PC-3 (cell line): Measurements from ENCODE around the gene B3GNT2. TPM values are rescaled to one million over a fixed set of nuclear protein-coding genes. Genes with fewer than 3 reads are reported as not detected.

ENCODE experiments used
- ATAC-seq: fragments of 200-7000 bp; cut with Tn5 transposase; 2 replicates; pipeline ENCODE4 v1.9.1; 2020; ENCODE audit warnings: mild to moderate bottlenecking, moderate library complexity
- BruUV-seq: library from RNA; stranded (reverse); fragments of 400-500 nt; replicated peaks from 2 replicates; lab custom pipeline; 2021; lab: Mats Ljungman, UMichigan
- CTCF ChIA-PET: fragments of 300-600 bp; sonication (Branson Sonifier 250); formaldehyde crosslinking; loops from one replicate; lab custom pipeline; 2022; ENCODE audit warnings: antibody characterized with exemption; lab: Charles Lee
- POLR2A ChIA-PET: fragments of 300-600 bp; sonication (Branson Sonifier 250); formaldehyde crosslinking; loops from one replicate; lab custom pipeline; 2022; ENCODE audit warnings: antibody characterized with exemption; ENCODE audit not compliant: unreplicated experiment; lab: Charles Lee
- DNase-seq: peaks from one replicate; pipeline ENCODE4 v3.0.0-alpha.2; 2015
- H2AFZ ChIP-seq: fragments of 300-600 bp; sonication (generic); 2 replicates; pipeline ENCODE4 v1.6.0; 2016; ENCODE audit warnings: antibody characterized with exemption, low read length
- H3F3A ChIP-seq: fragments of 300-600 bp; sonication (generic); one replicate; pipeline ENCODE4 v1.6.0; 2017; ENCODE audit warnings: antibody characterized with exemption, low read length, control low read depth, mild to moderate bottlenecking; ENCODE audit not compliant: unreplicated experiment
- H3K27ac ChIP-seq: fragments of 300-600 bp; sonication (generic); 2 replicates; pipeline ENCODE4 v1.5.1; 2016; ENCODE audit warnings: mild to moderate bottlenecking, low read length
- H3K27me3 ChIP-seq: fragments of 300-600 bp; sonication (generic); 2 replicates; pipeline ENCODE4 v1.6.1; 2016; ENCODE audit warnings: low read length, mixed read lengths
- H3K36me3 ChIP-seq: fragments of 300-600 bp; sonication (generic); 2 replicates; pipeline ENCODE4 v1.6.1; 2016; ENCODE audit warnings: low read depth, mixed run types, low read length, mixed read lengths
- H3K4me1 ChIP-seq: fragments of 300-600 bp; sonication (generic); 2 replicates; pipeline ENCODE4 v1.5.1; 2016; ENCODE audit warnings: low read length; ENCODE audit not compliant: insufficient read depth
- H3K4me2 ChIP-seq: fragments of 300-600 bp; sonication (generic); 2 replicates; pipeline ENCODE4 v1.6.0; 2016; ENCODE audit warnings: low read length
- H3K4me3 ChIP-seq: fragments of 300-600 bp; sonication (generic); 2 replicates; pipeline ENCODE4 v1.5.1; 2016; ENCODE audit warnings: mild to moderate bottlenecking, low read length, mixed read lengths
- H3K79me2 ChIP-seq: fragments of 300-600 bp; sonication (generic); 2 replicates; pipeline ENCODE4 v1.6.1; 2017; ENCODE audit warnings: low read length, mixed read lengths
- H3K9ac ChIP-seq: fragments of 300-600 bp; sonication (generic); 2 replicates; pipeline ENCODE4 v1.6.0; 2016; ENCODE audit warnings: mild to moderate bottlenecking, low read length
- H3K9me2 ChIP-seq: fragments of 300-600 bp; sonication (generic); replicated peaks from 2 replicates; pipeline ENCODE4 v1.6.1; 2016; ENCODE audit warnings: mixed run types, low read length, mixed read lengths
- H3K9me3 ChIP-seq: fragments of 300-600 bp; sonication (generic); 2 replicates; pipeline ENCODE4 v1.6.1; 2016; ENCODE audit warnings: low read length, mixed read lengths
- H4K20me1 ChIP-seq: fragments of 300-600 bp; sonication (generic); 2 replicates; pipeline ENCODE4 v1.6.1; 2016; ENCODE audit warnings: low read length, mixed read lengths
- EZH2 ChIP-seq: fragments of 300-600 bp; sonication (generic); IDR thresholded peaks from one replicate; pipeline ENCODE4 v1.6.1; 2017; ENCODE audit warnings: antibody characterized with exemption, mild to moderate bottlenecking, low read length; ENCODE audit not compliant: unreplicated experiment
- EZH2phosphoT487 ChIP-seq: fragments of 300-600 bp; sonication (generic); IDR thresholded peaks from 2 replicates; pipeline ENCODE4 v1.6.1; 2018; ENCODE audit warnings: mild to moderate bottlenecking, antibody characterized with exemption, low read length, borderline replicate concordance
- intact Hi-C: fragments of 100-400 bp; cut with micrococcal nuclease; formaldehyde crosslinking; loops from 2 replicates; pipeline ENCODE4 v1.9.0; 2023
- total RNA-seq: library from RNA; depleted of rRNA; stranded (reverse); fragments of >200 nt; gene quantifications from 2 replicates; pipeline ENCODE4 v1.2.3, GENCODE V29; 2014
- TF ChIP-seq, protein P1 (sequence below): fragments of 300-600 bp; sonication (generic); conservative IDR thresholded peaks from 2 replicates; pipeline ENCODE4 v1.5.1; 2017; ENCODE audit warnings: antibody characterized with exemption, low read depth, mild to moderate bottlenecking, low read length

Gene B3GNT2
- total RNA-seq, 1 experiment from 2014 or later, result 18.0 TPM

DNA sequence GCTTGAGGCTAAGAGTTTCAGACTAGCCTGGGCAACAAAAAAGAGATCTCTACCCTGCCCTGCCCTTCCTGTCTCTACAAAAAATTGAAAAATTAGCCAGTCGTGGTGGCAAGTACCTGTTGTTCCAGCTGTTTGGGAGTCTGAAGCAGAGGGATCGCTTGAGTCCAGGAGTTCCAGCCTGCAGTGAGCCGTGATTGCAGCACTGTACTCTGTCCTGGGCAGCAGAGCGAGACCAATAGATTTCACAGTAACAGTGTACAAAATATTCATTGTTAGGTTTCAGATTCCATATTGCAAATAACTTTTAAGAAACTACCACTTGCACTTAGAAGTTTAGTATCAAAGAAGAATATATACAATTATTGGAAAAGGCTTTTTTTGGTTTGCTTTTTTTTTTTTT is 54.3 kb downstream of the B3GNT2 start:
- ATAC-seq, result no peak
- no peaks in the 10 kb centered on the region for H3F3A ChIP-seq
- BruUV-seq, result no TSS peak

DNA sequence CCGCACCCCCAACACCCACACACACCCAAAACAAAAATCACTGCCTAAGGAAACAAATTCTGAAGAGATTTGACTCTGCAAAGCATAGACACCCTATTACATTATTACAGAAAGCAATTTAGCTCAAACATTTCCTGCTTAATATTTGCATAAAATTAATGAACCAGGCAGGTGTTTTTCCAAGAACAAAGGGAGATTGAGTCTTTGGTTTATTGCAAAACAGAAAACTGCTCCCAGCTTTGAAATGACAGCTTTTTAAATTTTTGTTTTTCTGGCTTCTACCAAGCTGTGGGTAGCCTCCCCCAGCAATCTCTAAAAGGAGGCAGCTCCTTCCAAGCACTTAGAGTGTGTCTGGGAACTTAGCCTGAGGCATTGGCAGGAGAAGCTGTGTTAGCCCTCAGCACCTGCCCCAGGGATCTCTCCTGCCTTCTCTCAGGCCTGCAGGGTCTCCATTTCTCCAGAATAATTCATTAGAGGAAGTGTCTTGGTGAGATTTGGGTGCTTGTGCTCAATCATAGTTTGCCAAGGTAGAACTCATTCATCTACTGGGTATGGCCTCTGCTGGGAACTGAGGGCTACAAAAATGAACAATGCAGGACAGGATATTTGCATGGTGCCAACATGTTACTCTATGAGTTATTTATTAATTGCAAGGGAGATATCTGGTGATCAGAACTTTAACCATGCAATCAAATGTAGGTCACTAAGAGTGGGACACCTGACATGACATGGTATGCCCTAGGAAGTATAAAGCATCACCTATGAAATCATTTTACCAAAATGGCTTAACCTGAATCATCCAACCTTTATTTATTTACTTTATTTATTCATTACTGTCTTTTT is 58.7 kb downstream of the B3GNT2 start:
- DNase-seq (no peak), ATAC-seq (no peak)
- CTCF ChIA-PET, result interaction anchor here (0.5 kb wide), 1 partner anchor 261 kb away, joined by 3 read pairs; no protein-coding TSS in a partner anchor
- no peak overlapping the region for H3K9ac ChIP-seq
- no peaks in the 10 kb centered on the region for H4K20me1 ChIP-seq
- no peaks in the 10 kb centered on the region for H3K9me2 ChIP-seq
- H3K79me2 ChIP-seq, result no peaks in the 10 kb centered on the region
- H3K27me3 ChIP-seq, result no peaks in the 10 kb centered on the region
- TF ChIP-seq EZH2phosphoT487 (no peak), EZH2 (no peak)
- TF ChIP-seq, protein P1, sequence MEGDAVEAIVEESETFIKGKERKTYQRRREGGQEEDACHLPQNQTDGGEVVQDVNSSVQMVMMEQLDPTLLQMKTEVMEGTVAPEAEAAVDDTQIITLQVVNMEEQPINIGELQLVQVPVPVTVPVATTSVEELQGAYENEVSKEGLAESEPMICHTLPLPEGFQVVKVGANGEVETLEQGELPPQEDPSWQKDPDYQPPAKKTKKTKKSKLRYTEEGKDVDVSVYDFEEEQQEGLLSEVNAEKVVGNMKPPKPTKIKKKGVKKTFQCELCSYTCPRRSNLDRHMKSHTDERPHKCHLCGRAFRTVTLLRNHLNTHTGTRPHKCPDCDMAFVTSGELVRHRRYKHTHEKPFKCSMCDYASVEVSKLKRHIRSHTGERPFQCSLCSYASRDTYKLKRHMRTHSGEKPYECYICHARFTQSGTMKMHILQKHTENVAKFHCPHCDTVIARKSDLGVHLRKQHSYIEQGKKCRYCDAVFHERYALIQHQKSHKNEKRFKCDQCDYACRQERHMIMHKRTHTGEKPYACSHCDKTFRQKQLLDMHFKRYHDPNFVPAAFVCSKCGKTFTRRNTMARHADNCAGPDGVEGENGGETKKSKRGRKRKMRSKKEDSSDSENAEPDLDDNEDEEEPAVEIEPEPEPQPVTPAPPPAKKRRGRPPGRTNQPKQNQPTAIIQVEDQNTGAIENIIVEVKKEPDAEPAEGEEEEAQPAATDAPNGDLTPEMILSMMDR, result no peak
- H2AFZ ChIP-seq, result no peak overlapping the region
- no peaks in the 10 kb centered on the region for H3K36me3 ChIP-seq
- BruUV-seq, result no TSS peak
- POLR2A ChIA-PET, result no interaction called here
- H3K4me3 ChIP-seq, result no peak overlapping the region
- intact Hi-C loops, result no loop called here
- no peak overlapping the region for H3K27ac ChIP-seq
- no peaks in the 10 kb centered on the region for H3K4me1 ChIP-seq
- H3K9me3 ChIP-seq, result no peaks in the 10 kb centered on the region
- no peaks in the 10 kb centered on the region for H3F3A ChIP-seq
- H3K4me2 ChIP-seq, result no peak overlapping the region

More for the DNA sequence above, 54.3 kb downstream of the B3GNT2 start:
- Histone ChIP-seq H3K4me3 (no peak overlapping the region), H3K9me2 (no peaks in the 10 kb centered on the region), H3K27me3 (no peaks in the 10 kb centered on the region), H4K20me1 (no peaks in the 10 kb centered on the region), H3K4me2 (no peak overlapping the region), H3K79me2 (no peaks in the 10 kb centered on the region), H2AFZ (no peak overlapping the region), H3K9me3 (no peaks in the 10 kb centered on the region), H3K27ac (no peak overlapping the region), H3K4me1 (no peaks in the 10 kb centered on the region), H3K9ac (no peak overlapping the region), H3K36me3 (no peaks in the 10 kb centered on the region)
- intact Hi-C loops, result no loop called here
- ChIA-PET POLR2A (no interaction called here), CTCF (no interaction called here)
- DNase-seq, result no peak
- no peak for TF ChIP-seq EZH2
- TF ChIP-seq, protein P1, result no peak
- TF ChIP-seq EZH2phosphoT487, result no peak

DNA sequence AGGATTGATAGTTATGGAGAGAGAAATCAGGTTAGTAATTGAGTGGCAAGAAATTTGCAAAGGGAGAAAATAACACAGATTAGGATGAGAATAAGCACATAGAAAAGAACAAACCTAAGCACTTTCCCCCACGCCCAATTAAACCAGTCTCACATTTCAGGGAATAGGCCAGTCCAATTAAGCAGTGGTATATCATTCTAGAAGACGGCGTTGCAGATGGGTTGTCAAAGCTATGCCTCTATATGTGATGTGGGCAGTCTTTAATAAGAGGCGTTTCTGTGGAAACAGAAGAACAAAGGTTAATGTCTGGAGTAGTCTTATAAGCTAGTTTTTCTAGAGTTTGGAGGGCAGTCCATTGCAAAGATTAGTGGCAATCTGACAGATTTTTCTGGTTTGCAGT is 61.6 kb downstream of the B3GNT2 start:
- intact Hi-C loops, result no loop called here
- H3K9me3 ChIP-seq, result no peaks in the 10 kb centered on the region
- H3K4me3 ChIP-seq, result no peak overlapping the region
- no peak overlapping the region for H3K4me2 ChIP-seq
- no peaks in the 10 kb centered on the region for H4K20me1 ChIP-seq
- ChIA-PET POLR2A (interaction anchor here (0.6 kb wide), 1 partner anchor 16 kb away, joined by 3 read pairs; no protein-coding TSS in a partner anchor), CTCF (no interaction called here)
- no TSS peak for BruUV-seq
- ATAC-seq, result no peak
- H3F3A ChIP-seq, result no peaks in the 10 kb centered on the region
- H3K4me1 ChIP-seq, result no peaks in the 10 kb centered on the region
- TF ChIP-seq EZH2phosphoT487 (no peak), EZH2 (no peak)
- TF ChIP-seq, protein P1, result no peak
- no peaks in the 10 kb centered on the region for H3K79me2 ChIP-seq
- no peak overlapping the region for H2AFZ ChIP-seq
- H3K36me3 ChIP-seq, result no peaks in the 10 kb centered on the region
- no peak overlapping the region for H3K27ac ChIP-seq
- no peak overlapping the region for H3K9ac ChIP-seq
- no peaks in the 10 kb centered on the region for H3K27me3 ChIP-seq
- H3K9me2 ChIP-seq, result no peaks in the 10 kb centered on the region
- no peak for DNase-seq
